Fibroblast of peridontal ligament (primary cell): ENCODE results near the gene INF2.

ENCODE experiments used
- DNase-seq: peaks from one replicate; pipeline ENCODE4 v3.0.0-alpha.2; 2010; ENCODE audit errors: extremely low read depth

INF2 gene

DNA sequence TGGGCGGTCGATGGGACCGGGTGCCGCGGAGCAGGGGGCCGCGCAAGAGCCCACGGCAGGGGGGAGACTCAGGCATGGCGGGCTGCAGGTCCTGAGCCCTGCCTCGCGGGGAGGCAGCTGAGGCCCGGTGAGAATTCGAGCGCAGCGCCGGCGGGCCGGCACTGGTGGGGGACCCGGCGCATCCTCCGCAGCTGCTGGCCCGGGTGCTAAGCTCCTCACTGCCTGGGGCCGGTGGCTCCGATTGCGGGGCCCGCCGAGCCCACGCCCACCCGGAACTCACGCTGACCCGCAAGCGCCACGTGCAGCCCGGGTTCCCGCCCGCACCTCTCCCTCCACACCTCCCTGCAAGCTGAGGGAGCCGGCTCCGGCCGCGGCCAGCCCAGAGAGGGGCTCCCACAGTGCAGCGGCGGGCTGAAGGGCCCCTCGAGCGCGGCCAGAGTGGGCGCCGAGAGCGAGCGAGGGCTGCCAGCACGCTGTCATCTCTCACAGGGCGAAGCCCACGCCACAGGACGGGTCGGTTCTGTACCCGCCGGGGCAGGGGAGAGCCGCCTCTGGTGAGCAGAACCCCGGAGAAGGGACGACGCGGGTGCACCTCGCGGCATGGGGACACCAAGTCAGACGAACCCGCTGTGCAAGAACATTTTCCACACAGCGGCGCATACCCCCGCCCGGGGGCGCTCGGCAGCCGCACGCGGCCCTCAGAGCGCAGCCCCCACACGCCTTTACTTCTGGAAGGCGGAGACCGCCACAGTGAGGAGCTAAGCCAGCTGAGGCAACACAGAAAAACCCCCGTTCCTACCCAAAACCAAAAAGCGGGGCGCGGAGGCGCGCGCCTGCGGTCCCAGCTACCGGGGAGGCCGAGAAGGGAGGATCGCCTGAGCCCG lies 62.4 kb downstream of the INF2 start:
- no peak for DNase-seq

DNA sequence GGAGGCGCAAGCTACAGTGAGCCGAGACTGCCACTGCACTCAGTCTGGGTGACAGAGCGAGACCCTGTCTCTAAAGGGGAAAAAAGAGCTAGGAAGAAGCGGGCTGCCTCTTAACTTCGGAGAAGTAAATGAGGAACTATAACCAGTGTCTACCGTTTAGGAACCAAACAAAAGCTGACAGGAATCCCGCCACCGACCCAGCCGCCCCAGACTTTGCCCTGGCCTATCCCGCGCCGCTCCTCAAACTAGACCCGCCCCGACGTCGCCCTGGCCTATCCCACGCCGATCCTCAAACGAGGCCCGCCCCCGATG lies 63.0 kb downstream of the INF2 start:
- no peak for DNase-seq

DNA sequence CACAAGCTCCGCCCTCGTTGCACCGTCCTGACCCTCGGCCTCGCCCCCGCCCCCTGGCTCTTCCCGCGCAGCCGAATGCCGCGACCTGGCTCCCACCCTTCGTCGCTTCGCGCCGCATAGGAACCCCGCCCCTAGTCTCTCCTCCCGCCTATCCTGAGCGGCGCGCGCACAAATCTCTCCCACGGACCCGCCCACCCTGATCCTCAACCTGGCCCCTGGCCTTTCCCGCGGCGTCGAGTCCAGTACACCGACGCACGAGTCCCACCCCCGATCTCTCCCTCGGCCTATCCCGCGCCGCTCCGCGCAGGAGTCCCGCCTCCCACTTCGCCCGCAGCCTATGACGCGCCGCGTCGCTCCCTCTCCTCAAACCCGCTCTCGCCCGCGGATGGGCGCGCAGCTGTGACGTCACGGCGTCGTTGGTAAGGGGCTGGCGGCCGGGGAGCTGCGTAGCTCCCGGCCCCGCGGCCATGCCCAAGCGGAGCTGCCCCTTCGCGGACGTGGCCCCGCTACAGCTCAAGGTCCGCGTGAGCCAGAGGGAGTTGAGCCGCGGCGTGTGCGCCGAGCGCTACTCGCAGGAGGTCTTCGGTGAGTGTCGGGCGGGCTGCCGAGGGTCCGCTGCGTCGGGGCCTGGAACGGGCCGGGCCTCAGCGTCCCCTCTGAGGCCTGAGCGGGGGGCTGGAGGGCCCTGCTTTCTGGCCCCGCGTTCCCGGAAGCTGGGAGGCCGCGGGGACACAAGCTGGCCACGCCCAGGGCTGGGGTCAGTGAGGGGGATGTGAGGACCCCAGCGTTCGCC lies 63.5 kb downstream of the INF2 start, which contains the start of gene SIVA1:
Gene SIVA1 (plus strand): TSS at position 413 of the 793 bp plus-strand sequence. CDS start 55 bp downstream, at position 468.
- DNase-seq: peak; percentile 97

DNA sequence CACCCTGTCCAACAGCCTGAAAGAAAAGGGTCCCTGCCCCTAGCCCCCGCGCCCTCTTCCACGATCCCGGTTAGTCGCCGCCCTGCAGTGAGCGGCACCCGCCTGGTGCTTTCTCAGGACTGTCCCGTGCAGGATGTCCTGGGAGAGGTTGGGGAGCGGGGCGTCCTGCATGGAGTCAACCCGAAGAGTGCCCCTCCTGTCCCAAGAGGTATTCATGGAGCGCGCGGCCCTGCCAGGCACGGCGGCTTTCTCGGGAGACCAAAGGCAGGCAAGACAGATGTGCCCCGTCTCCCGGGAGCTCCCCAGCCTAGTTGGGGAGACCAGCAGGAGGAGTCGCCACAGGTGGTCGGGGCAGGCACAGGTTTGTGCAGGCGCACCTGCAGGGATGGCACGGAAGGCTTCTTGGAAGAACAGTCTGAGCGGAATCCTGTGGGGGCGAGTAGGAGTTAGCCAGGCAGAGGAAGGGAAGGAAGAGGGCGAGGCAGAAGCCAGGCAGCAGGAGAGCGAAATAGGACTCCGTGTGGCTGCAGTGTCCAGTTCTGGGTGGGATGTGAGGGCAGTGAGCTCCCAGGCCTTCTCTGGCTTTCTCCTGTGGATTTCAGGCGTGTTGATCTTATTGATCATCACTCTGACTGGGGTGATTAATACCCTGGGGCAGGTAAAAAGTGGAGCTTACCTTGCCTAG lies 64.3 kb downstream of the INF2 start:
- DNase-seq: no peak

DNA sequence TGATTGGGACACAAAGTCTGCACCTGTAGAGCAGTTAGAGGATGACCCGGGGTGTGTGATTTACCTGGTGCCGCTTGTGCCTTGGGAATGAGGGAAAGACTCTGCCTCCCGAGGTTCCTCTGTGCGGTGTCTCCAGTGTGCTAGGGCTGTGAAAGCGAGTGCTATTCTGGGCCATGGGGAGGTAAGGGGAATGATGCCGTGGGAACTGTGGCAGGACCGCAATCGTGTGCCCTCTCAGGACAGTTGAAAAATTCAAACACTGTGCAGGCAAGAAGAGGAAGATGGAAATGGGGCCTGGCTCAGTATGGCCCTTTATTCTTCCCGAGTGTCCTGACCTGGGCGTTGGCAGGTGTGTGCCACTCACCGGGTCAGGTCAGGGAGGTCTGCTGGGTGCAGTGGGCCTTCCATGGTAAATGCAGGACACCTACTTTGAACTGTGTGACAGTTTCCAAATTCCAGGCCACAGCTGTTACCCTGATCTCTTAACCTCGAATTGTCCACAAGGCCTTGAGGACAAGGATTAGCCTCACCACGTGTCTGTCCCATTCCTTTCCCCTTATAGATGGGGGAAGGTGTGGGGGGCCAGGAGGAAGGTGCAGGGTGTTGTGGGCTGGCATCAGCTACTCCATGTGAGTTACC lies 64.9 kb downstream of the INF2 start:
- DNase-seq: no peak

DNA sequence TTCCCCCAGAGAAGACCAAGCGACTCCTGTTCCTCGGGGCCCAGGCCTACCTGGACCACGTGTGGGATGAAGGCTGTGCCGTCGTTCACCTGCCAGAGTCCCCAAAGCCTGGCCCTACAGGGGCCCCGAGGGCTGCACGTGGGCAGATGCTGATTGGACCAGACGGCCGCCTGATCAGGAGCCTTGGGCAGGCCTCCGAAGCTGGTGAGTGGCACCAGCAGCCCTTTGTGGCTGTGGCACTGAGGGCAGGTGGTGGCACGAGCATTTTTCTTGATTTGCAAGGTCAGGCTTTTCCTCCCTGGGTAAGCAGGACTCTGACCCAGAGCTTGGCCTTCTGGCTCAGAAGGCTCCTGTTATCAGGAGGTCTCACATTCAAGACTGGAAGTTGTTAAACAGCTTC lies 66.2 kb downstream of the INF2 start:
- no peak for DNase-seq

DNA sequence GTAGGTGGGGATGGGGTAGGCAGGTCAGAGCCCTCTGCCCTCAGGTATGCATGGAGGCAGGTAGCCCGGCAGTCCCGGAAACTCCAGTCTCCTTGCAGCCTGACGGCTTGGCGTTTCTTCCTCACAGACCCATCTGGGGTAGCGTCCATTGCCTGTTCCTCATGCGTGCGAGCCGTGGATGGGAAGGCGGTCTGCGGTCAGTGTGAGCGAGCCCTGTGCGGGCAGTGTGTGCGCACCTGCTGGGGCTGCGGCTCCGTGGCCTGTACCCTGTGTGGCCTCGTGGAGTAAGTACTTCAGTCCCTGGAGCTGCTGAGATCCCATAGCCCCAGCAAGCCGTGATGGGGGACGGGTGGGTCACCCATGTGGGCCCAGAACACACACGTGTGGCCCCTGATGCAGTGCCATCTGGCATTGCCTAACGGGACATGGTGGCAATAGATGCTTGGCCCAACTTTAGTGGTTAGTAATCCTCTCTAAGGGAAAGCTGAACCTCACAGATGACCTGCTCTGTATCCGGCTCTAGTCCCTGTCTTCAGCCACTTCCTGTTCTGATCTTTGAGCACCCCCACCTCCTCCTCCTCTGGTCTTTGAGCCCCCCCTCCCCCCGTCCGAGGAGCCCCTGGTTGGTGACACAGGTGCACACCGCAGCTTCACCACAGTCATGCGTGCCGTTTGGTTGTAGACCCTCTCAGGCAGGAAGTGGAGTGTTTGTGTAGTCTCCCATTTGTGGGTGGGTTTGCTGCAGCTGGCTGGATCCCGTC lies 67.2 kb downstream of the INF2 start:
- no peak for DNase-seq

DNA sequence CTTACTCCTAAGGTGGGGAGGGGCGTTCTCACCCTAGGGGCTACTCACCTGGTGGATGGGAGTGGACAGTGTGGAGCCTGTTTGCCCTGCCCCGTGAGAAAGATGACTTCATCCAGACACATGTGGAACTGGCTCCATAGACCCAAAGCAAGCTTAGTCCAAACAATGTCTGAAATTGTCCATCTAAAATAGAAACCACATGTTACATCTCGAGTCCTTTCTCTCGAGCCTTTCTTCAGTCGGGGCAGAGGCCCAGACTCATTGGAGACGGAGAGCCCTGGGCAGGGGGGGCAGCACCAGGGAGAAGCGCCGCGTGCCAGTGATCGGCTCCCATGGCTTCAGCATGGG lies 67.8 kb downstream of the INF2 start:
- peak; percentile 47 for DNase-seq

DNA sequence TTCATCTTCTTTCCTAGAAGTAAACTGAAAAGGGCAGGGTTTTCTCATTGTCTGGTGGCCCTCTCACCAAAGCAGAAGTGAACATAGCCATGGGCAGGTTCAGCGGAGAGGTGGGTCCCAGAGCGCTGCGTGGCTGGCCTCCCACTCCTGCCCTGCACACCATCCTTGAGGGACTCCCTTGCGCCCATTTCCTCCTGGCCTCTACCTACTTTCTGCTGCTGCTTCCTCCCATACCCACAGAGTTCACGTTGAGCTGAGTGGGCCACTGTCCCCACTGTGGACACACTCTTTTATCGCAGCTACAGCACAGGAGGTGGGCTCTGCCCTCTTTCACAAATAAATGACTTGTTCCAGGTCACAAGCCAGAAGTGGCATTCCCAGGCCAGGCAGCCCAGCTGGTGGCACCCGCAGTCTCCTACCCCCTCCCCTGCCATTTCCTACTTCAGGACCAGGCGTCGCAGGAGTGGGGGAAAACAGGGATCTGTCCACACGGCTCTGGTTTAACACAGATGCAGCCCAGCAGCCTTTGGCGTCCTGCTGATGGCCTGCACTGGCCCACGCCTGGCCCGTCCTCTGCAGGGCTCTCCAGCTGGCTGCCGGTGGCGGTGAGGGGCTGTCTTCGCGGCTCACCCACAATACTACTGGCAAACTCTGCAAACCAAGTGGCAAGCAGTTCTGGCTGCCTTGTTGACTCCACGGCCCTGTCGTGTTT lies 68.4 kb downstream of the INF2 start:
- DNase-seq: no peak

DNA sequence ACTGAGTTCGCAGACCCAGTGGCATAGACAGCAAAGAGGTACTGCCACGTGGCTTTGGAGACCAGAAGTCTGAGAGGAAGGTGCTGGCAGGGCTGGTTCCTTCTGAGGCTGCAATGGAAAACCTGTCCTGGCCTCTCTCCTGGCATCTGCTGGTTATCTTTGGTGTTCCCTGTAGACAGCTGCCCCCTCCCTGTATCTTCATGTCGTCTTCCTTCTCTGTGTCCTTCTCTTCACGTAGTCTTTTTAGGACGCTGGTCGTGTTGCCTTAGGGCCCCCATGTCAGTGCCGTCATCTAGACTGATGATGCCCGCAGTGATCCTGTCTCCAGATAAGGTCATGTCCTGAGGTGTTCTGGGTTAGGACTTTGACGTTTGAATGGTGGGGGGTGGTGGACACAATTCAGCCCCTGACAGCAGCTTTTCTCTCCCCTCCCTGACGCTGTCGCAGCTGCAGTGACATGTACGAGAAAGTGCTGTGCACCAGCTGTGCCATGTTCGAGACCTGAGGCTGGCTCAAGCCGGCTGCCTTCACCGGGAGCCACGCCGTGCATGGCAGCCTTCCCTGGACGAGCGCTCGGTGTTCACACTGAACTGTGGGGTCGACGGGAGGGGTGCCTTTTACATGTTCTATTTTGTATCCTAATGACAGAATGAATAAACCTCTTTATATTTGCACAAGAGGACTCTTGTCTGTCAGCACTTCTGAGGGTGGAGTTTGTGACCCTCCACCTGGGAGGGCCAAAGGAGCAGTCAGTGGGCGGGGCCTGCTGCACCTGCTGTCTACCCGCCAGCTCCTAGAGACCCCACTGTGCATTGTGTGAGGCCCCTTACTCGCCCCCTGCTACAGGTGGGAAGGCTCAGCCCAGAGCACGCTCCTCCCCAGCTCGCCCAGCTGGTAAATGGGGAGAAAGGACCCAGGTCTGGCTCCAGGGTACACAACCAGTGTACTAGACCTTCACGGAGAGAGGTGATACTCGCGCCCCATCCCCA lies 69.9 kb downstream of the INF2 start:
- no peak for DNase-seq

DNA sequence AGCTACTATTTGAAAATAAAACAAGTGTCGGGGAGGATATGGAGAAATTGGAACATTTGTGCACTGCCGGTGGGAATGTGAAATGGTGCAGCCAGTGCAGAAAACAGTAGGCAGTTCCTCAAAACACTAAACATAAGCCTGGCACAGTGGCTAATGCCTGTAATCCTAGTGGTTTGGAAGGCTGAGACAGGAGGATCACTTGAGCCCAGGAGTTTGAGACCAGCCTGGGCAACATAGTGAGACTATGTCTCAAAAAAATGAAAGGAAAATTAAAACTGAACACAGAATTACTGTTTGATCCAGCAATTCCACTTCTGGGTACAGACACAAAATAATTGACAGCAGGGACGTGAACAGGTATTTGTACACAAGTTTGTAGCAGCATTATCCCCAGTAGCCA lies 76.1 kb downstream of the INF2 start:
- no peak for DNase-seq

DNA sequence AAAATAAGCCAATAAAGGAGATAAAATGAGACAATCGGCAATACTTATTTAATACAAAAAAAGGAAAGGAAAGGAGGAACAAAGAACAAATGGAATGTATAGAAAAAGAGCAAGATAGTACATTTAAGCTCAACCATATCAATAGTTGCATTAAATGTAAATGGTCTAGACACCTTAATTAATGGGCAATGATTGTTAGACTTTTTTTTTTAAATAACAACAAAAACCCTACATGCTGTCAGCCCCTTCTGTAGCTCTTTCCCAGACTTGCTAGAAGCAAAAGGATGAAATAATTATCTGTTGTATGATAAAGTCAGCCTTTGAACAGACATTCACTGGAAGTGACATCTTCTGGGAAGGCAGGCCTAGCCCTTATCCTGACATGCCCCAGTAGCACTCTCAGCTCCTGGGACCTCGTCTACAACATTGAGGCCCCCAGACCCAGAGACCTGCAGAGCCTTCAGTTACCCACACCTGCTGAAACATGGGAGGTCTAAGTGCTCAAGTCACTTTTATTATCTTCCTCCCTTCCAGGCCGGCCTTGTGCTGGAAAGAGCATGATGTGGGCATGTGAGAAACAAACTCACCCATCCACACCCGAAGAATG lies 76.9 kb downstream of the INF2 start:
- DNase-seq: no peak

DNA sequence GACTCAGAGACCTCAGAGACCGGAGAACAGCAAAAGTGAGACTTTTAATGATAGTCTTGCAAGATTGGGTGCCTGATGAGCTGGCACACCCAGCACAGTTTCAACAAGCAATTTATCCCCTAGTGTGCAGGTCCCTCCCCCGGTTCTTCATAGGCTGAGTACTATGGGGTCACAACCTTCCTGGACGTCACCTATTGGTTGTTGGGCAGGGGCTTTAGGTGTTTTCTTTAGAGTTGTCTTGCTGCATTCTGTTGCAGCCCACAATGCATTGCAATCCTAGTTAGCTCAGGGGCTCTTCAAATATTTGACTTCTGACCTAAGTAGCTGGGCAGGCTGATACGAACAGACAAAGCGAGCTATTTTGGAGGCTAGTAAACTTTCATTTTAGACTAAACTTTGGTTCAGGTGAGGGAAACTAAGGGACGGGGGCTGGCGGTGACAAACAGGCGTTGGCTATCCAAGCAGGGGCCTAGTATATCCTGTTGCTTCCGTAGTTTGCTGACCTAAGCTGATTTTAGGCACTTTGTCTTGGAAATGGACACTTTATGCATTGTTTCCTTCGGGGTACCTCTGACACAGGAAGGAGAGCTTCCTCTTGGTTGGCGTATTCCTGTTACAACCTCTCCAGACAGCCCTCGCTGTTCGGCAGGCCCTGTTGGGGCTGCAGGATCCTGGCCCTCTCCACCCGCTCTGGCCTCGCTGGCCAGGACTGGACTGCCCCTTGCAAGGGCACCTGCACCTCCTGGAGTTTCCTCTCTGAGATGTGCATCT lies 77.6 kb downstream of the INF2 start:
- no peak for DNase-seq

DNA sequence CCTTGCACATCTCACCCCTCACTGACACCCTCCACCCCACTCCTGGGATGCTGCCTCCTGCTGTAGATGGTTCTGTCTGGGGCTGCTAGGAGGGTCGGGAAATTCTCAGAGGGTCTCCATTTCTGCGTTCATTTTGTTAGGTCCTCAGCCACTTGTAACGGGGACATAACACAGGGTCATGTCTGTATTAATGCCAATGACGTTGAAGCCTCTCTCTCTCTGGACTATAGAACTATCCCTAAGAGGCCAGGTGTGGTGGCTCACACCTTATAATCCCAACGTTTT lies 78.2 kb downstream of the INF2 start:
- DNase-seq: no peak

DNA sequence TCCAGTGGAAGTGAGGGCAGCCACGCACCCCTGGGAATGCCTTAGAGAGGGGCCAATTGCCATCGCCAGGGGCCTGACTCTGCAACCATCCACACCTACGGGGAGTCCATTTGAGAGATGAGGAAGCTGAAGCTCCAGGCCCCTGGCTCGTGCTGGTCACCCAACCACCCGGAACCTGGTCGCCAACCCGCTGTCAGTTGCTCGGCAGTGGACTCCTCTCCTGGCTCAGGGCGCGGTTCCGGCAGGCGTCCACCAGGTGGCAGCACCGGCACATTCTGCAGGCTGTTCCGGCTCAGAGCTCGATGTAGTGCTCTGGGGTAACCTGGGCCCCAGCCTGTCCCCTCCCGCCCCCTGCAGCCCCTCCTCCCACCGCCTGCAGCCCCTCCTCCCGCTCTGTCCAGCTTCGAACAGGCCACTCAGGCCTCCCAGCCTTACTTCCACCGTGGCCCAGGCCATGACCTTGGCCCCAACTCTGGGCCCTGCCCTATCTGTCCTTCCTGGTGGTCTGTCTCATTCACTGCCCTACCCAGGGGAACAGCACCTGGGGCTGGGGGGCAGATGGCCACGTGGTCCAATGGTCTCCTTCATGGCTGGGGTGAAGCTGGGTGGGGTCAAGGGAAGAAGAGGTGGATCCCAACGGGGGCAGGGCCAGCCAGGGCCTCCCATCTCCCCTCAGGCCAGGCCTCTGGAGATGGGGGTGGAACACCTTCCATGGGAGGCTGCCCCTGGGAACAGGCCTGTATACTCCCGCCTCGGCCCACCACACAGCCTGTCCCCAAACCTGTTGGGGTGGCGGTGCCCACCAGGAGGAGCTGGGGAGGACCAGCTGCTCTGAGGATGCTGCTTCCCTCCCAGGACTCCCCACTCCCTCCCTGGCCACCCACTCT lies 79.3 kb downstream of the INF2 start:
- peak; percentile 73 for DNase-seq

DNA sequence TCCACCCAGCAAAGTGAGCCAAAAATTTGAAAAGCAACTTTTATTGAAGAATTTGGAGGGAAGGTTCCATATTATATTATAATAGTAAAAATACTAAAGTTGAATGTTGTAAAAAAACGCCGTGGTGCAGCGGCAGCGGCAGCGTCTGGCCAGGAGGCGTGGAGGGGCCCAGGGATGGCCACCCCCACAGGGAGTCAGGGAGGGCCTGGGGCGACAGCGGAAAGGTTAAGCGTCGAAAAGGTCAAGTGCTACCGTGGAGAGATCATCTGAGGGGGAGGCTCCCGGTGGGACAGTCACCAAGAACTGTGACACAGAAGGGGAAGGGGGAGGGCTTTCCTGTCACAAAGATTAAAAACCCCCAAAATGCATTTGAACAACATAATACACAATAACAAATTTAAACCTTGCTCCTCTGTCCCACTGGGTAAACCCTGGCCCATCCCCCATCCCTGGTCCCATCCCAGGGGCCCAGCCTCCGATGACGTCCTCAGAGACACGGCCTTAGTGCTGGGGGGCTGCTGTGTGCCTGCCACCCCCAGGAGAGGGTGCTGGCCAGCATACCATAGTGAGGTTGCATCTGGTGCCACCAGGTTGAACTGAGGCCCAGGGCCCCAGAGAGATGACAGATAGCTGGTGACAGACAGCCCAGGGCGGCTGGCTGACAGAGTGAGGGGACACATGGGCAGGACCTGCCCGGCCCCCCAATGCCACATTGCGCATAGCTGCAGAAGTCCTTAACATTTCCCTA lies 80.1 kb downstream of the INF2 start:
- DNase-seq: no peak

DNA sequence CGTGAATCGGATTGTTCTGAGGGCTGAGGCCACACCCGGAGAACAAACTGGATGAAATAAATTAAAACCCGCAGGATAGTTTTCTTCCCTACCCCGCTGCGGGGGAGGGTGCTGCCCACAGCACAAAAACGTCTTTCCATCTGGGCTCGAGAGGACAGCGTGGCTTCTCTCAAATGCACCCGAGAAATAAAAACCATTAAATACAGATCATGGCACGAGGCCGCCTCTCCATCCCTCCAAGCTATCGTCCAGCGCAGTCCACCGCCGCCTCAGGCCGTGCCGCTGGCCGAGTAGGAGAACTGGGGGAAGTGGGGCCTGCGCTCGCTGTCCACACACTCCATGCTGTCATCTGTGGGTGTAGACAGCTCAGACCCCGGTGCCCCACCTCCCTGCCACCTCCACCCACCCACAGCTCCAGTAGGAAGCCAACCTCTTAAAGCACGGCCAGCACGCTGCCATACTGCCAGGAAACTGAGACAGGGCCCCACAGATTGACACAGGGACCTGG lies 80.7 kb downstream of the INF2 start:
- no peak for DNase-seq
